ENCODE measurements around the gene PA2G4. TPM values are rescaled to one million over a fixed set of nuclear protein-coding genes. Genes with fewer than 3 reads are reported as not detected.

Gene PA2G4
- total RNA-seq, 2 donors from 2014 or later = 69.6 to 155 TPM

DNA sequence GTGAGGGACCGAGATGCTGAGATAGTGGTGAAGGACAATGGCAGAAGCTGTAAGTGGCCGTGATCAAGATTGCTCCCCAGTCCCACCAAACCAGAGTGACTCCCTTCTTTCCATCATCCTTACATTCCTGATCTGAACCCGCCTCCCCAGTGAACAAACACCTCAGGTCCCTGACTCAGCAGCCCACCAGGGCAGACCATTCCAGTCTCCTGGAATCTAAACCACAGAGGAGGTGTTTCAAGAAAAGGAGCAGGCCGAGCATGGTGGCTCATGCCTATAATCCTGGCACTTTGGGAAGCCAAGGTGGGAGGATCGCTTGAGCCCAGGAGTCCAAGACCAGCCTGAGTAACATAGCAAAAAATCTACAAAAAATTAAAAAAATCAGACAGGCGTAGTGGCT is 17.8 kb upstream of the PA2G4 start:
- no peaks in the 10 kb centered on the region for H3K27me3 ChIP-seq
- DNase-seq = no peak
- H3K9me3 ChIP-seq = no peaks in the 10 kb centered on the region
- H3K4me3 ChIP-seq = no peak overlapping the region
- TF ChIP-seq CTCF (IDR thresholded peaks at IDR 0.05) = no peak
- peak overlapping the region; percentile 75 for H3K27ac ChIP-seq
- peak overlapping the region; percentile 44 to 66 for H3K9ac ChIP-seq (ENCODE audit: low read depth in 2 of 2, low read length in 2 of 2)
- intact Hi-C loops (cut with DNase I) = no loop called here
- H3K4me1 ChIP-seq = peaks cover 7% of the 10 kb centered on the region
- peaks cover 3% of the 10 kb centered on the region for H3K36me3 ChIP-seq

DNA sequence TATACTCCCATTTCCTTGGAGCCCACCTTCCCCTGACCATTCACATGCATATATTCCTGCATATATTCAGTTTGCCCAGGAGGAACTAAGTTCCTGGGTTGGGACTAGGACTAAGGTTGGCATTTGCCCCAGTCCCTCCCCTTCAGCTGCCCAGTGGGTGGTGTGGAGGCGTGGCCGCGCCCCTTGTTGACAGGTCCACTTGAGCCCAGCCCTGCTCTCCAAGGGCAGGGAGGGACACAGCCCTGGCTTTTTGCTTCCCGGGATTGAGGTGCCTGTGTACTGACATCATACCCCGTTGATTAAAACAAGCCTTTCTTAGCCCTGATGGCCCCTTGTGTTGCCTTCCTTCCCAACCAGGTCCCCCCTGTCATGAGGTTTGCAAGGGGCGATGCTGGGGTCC is 17.1 kb upstream of the PA2G4 start:
- no peaks in the 10 kb centered on the region for H3K27me3 ChIP-seq
- intact Hi-C loops (cut with DNase I) = no loop called here
- no peak overlapping the region for H3K4me3 ChIP-seq
- DNase-seq = peak; percentile 91
- TF ChIP-seq CTCF (IDR thresholded peaks at IDR 0.05) = no peak
- peaks cover 3% of the 10 kb centered on the region for H3K36me3 ChIP-seq
- peaks cover 7% of the 10 kb centered on the region for H3K4me1 ChIP-seq
- peak overlapping the region; percentile 75 for H3K27ac ChIP-seq
- H3K9ac ChIP-seq (ENCODE audit: low read depth in 2 of 2, low read length in 2 of 2) = peak overlapping the region in 1 of 2 donors; percentile 66
- no peaks in the 10 kb centered on the region for H3K9me3 ChIP-seq

- no peak overlapping the region for H3K4me3 ChIP-seq
- no peaks in the 10 kb centered on the region for H3K4me1 ChIP-seq
- H3K36me3 ChIP-seq = no peaks in the 10 kb centered on the region
- H3K9ac ChIP-seq (ENCODE audit: low read depth in 2 of 2, low read length in 2 of 2) = no peak overlapping the region
- H3K27me3 ChIP-seq = no peaks in the 10 kb centered on the region
- no peak for DNase-seq
- intact Hi-C loops (cut with DNase I) = no loop called here
- TF ChIP-seq CTCF (IDR thresholded peaks at IDR 0.05) = no peak
- no peaks in the 10 kb centered on the region for H3K9me3 ChIP-seq
- no peak overlapping the region for H3K27ac ChIP-seq
These were observed 6.6 kb upstream of the PA2G4 start for GRCh38 chr12:56097738-56098137.

DNA sequence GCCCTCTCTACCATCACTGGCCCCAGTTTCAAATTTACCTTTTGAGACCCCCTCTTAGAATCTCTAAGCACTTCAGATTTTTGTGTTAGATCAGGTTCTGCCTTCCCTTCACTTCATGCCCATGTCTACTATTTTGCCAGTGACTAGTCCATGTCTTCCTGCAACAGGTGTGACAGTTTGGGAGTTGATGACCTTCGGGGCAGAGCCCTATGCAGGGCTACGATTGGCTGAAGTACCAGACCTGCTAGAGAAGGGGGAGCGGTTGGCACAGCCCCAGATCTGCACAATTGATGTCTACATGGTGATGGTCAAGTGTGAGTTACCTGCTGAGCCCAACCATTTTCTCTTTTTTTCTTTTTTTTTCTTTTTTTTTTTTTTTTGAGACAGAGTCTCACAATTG is 5.8 kb upstream of the PA2G4 start:
- intact Hi-C loops (cut with DNase I) = no loop called here
- Histone ChIP-seq H3K9ac (ENCODE audit: low read depth in 2 of 2, low read length in 2 of 2) (no peak overlapping the region), H3K27me3 (no peaks in the 10 kb centered on the region), H3K4me3 (no peak overlapping the region), H3K36me3 (no peaks in the 10 kb centered on the region), H3K9me3 (no peaks in the 10 kb centered on the region), H3K27ac (no peak overlapping the region), H3K4me1 (no peaks in the 10 kb centered on the region)
- no peak for DNase-seq
- no peak for TF ChIP-seq CTCF (IDR thresholded peaks at IDR 0.05)

DNA sequence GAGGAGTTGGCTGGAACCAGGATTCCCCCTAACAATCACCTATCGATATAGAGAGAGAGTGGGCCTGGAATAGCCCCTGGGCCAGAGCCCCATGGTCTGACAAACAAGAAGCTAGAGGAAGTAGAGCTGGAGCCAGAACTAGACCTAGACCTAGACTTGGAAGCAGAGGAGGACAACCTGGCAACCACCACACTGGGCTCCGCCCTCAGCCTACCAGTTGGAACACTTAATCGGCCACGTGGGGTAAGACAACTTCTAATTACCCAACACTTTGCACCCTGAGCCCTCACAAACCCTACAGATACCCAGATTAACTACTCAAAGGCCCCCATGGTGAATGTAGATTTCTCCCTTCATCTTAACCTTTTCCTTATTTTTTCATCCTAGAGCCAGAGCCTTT is 4.6 kb upstream of the PA2G4 start:
- H3K36me3 ChIP-seq = no peaks in the 10 kb centered on the region

More for the DNA sequence above, 4.6 kb upstream of the PA2G4 start:
- no peak for DNase-seq
- no peak overlapping the region for H3K9ac ChIP-seq (ENCODE audit: low read depth in 2 of 2, low read length in 2 of 2)
- intact Hi-C loops (cut with DNase I) = no loop called here
- H3K27me3 ChIP-seq = no peaks in the 10 kb centered on the region
- TF ChIP-seq CTCF (IDR thresholded peaks at IDR 0.05) = no peak
- no peaks in the 10 kb centered on the region for H3K4me1 ChIP-seq
- H3K4me3 ChIP-seq = no peak overlapping the region
- no peak overlapping the region for H3K27ac ChIP-seq
- H3K9me3 ChIP-seq = no peaks in the 10 kb centered on the region

Measured in colonic mucosa (tissue), 4 donors.